GM18498 (cell line): Measurements from ENCODE around the gene CKAP5.
A peak's percentile ranks its signal among the peaks of the same experiment; 100 is the strongest.
"Not testable (repeated sequence)": the region's sequence is repeated elsewhere in the genome, so short reads cannot be mapped to it uniquely, and the experiment has no call there.

Source experiments
- ATAC-seq: cut with Tn5 transposase; IDR thresholded peaks from one replicate; pipeline ENCODE4 v1.9.1; 2021; ENCODE audit warnings: mild to moderate bottlenecking, moderate library complexity; ENCODE audit not compliant: unreplicated experiment

The CKAP5 gene

DNA sequence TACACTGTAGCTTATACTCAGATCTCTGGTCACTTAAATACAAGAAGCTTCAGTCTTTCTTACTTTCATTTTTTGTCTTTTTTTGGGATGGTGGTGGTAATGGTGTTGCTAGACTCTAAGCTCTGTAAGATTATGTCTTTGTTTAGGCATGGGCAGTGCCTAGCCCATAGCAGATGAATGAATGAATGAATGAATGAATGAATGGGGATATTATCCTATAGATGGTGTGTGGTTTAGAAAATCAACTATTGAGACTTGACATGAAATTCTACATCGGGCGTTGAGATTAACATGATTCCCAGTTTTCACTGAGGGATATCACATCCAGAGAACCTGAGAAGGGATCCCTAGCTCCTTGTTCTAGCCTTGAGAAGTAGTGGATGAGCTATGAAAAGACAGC, 9.8 kb upstream of the CKAP5 start:
- ATAC-seq: no peak

DNA sequence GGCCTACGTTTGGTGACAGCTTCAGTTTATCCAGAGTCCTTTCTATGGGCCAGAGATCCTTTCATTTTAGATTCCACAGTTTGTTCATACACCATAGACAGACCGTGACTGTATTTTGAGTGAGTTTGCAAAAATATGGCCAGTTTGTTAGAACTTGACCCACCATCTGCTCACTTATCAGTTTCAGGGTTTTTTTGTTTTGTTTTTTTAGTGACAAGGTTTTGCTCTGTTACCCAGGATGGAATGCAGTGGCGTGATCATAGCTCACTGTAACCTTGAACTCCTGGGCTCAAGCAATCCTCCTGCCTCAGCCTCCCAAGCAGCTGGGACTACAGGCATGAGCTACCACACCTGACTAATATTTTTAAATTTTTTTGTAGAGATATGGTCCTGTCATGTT, 9.1 kb upstream of the CKAP5 start:
- ATAC-seq: no peak

DNA sequence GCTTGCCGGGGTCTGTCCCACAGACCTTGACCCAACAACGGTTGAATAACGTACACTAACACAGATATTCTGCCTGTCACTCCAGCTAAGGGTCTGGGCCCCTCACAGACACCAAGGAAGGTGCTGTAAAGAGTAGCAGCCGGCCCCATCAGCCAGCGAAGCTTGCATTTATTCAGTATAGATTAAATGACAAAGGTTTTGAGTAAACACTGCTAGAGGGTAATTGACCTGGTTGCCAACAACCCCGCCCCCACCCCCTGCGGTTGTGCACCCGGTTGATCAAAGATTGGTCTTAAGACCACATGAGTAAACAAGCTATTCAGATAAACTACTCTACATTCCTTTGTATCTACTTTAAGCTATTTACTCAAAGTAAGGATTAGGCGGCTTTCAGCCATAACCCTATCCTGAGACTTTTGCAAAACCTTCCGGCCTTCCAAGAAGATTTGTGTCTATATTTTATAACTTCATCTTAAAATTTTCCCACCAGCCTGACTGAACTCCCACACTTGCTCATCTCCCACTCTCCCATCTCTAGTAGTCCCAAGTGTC, 4.8 kb upstream of the CKAP5 start:
- ATAC-seq: no peak

DNA sequence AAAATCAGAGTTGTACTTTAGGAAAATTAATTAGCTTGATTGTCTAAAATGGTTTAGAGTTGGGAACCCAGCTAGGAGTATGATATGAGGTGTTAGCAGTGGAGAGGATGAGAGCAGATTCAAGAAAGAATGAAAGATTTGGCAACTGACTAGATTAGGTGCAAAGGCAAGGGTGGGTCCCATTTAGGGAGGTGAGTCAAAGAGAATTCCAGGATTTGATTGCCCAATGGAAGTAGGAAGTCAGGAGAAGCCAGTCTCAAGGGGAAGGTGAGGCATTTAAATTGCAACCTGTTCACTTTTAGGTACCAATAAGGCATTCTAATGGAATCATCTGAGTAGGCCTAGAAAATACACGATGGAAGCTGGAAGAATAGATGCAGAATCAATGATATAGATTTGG, 3.6 kb upstream of the CKAP5 start:
- no peak for ATAC-seq

DNA sequence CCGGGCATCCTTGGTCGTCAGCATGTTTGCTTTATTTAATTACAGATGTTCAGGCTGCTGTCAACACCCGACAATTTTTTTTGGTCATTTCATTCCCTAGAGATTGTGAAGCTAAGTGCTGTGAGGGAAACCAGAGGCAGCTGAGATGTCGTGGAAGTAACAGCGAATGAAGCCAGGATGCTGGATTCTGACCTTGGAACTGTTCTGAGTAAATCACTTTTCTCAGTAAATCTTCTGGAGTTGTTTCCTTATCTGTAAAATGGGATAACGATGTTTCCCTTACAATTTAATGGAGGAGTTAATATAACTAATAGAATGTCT, 390 bp upstream of the CKAP5 start:
- peak; percentile 7 for ATAC-seq

DNA sequence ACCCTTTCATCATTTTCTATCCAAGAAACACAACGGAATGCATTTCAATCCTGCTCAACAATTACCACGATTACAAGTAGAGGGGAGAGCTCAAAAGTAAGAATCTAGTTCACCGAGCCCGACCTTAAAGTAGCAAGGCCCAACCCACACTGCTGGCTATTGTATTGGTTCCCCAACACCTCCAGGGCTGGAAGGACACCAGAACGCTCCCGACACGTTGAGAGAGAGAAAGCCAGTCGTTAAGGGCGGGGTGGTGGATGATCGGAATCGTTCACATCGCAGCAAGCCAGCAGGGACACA, 690 bp downstream of the CKAP5 start:
- no peak for ATAC-seq

DNA sequence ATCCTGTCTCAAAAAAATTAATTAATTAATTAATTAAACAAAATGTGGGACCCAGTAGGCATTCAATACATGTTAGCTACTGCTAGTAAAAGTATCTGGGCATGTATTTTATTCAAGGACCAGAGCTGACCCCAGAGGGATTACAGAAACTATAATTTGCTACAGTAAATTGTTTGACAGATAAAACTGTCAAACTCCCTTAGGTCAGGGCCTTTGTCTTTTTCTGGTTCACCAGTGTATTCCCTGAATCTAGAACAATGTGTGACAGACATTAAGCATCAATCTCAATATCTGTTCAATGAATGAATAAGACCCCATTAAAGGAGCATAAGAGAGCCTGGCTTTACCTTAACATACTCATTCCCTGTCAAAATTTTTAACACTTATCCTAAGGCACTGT, 6.0 kb downstream of the CKAP5 start:
- no peak for ATAC-seq

DNA sequence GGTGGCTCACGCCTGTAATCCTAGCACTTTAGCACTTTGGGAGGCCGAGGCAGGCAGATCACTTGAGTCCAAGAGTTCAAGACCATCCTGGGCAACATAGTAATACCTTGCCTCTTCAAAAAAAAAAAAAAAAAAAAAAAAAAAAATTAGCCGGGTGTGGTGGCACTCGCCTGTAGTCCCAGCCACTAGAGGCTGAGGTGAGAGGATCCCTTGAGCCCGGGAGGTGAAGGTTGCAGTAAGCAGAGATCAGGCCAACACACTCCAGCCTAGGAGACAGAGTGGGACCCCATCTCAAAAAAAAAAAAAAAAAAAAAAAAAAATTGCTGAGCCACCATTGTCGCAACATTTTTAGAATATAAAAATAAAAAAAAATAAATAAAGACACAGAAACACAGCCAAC, 7.6 kb downstream of the CKAP5 start:
- ATAC-seq: no peak

DNA sequence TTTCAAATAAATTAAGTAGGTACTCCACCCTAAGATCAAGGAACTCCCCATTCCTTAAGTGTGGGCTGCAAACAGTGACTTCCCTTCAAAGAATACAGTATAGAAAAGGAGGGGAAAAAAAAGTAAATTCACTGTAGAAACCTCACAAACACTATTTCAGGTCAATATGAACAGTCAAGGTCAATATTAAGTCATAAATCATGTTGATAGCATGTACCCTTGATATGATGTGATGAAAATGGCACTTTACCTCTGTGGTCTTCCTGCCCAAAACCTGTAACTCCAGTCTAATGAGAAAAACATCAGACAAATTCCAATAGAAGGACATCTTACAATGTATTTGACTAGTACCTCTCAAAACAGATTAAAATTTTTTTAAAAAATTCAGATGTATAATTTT, 8.2 kb downstream of the CKAP5 start:
- ATAC-seq: no peak

DNA sequence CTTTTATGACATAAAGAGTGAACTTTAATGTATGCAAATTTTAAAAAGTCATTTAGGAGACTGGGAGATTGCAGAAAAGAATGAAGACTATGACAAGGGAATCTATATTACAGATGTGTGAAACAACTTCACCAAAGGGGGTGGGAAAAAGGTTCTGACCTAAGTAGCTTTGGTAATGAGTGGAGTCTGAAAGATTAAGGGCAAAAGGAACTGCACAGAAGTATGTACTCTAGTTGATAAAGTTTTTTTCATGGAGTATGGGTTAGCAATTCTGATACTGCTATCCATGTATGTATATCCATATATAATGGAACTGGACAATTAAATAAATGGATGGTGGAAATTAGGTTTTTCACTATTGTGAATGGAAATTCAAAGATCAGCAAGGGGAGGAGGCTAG, 9.2 kb downstream of the CKAP5 start:
- no peak for ATAC-seq

DNA sequence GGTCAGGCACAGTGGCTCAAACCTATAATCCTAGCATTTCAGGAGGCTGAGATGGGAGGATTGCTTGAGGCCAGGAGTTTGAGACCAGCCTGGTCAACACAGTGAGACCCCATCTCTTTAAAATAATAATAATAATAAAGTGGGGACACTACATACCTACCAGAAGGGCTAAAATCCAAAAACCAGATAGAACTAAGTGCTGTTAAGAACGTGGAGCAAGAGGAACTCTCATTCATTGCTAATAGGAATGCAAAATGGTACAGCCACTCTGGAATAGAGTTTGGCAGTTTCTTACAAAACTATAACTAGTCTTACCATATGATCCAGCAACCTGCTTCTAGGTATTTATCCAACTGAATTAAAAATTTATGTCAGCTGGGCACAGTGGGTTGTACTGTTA, 9.6 kb downstream of the CKAP5 start:
- no peak for ATAC-seq

DNA sequence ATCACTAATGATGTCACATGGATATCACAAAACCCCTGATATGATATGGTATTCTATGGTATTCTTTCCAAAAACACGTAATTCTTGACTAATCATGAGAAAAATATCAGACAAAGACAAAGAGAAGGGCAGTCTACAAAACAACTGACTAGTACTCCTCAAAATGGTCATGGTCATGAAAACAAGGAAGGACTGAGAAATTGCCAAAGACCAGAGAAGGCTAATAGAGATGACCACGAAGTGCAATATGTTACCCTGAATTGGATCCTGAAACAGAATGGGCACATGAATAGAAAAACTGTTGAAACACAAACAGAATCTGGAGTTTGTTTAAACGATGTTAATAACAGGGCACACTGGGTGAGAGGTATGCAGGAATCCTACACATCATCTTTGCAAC, 10.2 kb downstream of the CKAP5 start:
- no peak for ATAC-seq

DNA sequence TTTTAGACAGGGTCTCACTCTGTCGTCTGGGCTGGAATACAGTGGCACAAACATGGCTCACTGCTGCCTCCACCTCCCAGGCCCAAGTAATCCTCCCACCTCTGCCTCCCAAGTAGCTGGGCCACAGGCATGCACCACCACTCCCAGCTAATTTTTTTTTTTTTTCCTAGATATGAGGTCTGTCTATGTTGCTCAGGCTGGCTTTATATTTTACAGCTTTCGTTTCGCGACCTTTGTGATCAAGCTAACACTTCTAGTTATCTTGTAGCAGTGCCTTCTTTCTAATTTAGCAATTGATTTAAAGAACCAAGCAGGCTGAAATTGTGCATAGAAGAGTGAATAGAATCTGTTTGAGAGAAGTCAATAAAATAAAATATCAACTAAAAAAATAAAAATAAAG, 11.3 kb downstream of the CKAP5 start:
- ATAC-seq: no peak

DNA sequence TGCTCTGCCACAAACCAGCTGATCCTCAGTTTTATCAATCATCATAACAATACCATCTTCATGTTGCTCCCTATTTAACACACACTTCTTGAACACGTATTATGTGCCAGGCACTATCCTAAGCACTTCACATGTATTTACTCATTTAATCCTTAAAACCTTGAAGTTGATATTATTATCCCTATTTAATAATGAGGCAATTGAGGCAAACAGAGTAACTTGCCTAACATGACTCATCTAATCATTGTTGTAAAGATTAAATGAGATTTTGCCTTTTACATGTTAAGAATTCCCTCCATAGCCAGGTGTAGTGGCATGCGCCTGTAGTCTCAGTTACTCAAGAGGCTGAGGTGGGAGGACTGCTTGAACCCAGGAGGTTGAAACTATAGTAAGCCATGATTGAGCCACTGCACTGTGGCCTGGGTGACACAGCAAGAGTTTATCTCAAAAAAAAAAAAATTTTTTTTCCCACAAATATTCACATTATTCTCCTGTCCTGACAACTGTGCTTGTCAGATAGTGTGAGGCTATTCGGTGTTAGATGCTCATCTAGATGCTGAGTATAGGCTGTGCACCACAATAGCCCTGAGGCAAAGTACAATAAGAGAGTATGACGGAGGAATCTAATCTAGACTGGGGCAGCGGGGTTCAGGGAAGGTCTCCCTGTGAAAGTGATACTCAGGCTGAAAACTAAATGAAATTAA, 13.4 kb downstream of the CKAP5 start:
- ATAC-seq: no peak

DNA sequence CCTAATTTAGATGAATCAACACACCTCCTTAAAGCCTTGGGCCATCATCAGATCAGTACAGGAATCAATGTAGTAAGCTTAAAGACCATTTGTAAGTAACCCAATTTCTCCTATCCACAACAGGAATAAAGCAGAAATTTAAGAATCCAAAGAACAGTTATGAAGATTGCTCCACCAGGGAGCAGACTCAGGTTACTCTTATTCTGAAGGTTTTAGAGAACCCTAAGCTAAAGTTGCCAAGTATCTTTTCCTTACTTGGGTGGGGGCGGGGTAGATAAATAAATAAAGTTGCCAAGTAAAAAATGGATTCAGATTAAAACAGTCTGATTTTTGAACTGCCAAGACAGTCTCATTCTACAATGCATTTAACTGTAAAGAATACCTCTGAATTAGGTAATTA, 18.1 kb downstream of the CKAP5 start:
- ATAC-seq: no peak

DNA sequence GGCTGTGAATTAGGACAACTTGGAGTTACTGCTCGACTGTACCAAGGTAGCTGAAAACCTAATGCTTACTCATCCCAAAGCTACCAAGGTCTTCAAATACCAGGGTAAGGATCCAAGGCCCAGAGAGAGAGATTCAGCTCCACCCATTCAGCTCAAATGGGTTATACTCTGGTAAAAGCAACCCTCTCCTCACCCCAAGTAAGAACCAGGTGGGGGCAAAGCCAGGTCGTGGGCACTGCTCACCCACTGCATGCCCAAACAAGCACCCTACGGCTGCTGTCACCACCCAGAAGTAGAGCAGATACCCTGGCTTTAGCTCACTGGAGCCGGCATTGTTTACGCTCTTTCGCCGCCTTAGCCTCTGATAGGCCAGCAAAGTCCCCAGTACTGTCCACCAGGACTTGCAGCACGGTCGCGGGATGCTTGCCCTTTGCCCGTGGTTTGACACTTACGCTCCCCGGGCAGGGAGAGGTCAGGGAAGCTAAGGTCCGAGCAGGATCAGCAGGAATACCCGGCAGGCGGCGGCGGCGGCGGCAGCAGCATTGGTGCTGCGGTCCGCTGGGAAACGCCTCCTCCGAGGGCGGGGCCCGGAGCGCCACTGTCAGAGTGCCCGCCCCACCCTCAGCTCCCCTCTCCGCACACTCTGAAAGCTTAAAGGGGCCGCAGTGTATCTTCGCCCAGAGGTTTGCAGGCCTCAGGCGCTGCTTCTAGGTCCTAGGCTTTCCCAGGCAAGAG, 19.6 kb downstream of the CKAP5 start:
- ATAC-seq: peak; percentile 98

DNA sequence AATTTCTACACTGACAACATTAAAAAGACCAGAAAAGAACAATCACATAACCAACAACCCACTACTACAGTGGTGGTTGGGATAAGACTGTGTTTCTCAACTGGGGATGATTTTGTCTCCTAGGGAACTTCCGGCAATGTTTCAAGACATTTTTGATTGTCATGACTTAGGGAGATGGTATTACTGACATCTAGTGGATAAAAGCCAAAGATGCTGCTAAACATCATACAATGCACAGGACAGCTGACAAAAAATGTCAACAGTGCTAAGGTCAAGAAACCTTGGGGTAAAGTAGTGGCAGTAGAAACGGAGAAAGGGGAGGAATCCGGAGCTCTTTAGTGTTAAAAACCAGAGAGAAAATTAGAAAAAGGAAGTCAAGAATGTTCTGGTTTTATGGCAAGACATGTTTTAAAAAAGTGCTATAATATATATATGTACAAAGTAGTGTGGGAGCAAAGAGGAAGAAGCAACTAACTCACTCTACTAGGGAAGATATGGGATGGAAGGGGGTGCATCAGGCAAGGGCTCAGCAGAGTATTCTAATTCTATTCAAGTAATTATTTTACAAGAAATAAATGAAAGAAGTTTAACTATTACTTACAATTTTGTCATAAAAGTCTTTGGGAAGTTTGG, 37.2 kb downstream of the CKAP5 start:
- no peak for ATAC-seq

DNA sequence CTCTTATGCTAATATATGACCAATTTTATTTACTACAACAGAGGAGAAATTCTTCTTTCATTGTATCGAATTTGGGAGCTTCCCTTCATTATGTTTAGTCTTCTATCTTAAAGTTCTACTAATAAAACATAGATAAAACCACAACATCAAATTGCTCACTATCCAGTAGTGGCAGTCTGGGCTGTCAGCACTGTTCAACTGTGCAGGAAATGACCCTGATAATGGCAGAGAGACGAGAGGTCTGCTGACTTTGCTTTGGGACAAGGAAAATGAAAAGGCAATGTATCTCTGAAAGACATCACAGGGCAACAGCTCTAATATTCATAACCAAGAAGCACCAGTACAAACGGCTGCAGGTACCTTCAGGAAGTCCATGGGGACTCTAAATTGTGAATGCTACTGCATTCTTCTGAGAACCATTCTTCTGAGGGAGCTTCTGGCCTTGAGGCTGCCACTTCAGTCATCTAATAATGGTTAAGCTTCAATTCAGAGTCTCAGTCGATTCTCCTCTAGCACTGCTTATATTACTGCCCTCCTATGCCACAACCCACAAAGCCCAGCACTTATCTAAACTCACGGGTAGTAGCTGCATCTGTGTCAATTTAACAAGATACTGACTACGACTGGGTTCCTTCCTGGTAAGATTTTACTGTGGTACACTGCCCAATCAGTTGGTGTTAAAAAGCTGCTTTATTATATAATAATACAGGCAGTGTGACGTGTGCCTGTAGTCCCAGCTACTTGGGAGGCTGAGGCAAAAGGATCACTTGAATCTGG, 44.2 kb downstream of the CKAP5 start:
- no peak for ATAC-seq

DNA sequence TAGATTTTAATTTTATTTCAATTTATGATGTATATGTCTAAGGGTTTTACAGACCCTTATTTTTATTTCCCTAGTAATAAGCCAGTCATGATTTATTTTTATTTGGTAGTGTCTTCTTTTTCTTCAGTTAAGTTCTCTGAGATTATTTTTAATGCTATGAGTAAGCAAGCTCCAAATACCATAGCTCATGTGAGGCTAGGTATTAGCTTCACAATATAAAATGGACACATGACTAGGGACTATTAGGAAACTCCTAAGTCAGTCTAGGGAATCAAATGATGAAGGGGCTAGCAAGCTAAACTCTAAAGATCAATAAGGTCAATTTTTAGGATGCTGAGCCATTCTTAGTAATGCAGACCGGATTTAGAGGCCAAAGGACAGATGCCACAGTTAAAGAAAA, 45.9 kb downstream of the CKAP5 start:
- ATAC-seq: no peak

DNA sequence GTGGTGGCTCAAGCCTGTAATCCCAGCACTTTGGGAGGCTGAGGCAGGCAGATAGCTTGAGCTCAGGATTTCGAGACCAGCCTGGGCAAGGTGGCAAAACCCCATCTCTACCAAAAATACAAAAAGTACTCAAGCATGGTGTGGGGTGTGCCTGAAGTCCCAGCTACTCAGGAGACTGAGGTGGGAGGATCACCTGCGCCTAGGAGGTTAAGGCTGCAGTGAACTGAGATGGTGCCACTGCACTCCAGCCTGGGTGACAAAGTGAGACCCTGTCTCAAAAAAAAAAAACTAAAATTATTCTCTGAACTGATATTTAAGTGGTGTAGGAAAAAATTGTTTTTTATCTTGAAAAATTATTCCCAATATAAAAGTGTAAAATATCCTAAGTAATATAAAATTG, 46.4 kb downstream of the CKAP5 start:
- ATAC-seq: not testable (repeated sequence)

DNA sequence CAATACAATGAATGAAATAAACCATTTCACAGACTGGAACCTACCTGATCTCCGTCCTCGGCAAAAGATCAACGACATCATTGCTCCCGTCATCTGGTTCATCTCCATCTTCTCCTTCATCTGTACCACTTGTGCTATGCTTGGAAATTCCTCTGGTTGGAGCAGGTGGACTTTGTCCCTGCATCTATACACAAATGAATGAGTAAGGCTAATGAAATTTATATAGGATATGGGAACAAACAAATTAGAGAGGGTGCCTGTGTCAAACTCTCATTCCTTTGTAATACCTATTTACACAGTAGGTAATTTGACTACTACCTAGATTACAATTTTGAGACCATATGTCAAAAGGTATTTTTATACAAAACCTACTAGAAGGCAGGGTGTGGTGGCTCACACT, 67.7 kb downstream of the CKAP5 start:
- ATAC-seq: no peak

DNA sequence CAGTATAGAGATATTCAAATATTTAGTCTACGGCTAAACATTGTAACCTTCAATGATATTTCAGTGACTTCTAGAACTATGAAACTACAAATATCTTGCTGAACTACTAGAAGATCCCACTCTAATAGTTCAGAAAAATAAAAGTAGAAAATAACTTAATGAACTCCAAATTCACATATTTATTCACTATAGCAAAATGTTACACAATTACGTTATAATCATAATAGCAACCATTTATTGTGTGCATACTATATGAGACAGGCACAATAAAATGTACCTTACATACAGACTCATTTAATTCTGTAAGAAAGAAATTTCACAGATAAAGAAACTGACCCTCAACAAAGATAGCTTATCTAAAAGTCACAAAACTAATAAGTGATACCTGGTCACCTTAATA, 69.2 kb downstream of the CKAP5 start:
- no peak for ATAC-seq
